WTC11 (cell line): Measurements from ENCODE around the gene NTRK3. TPM values are rescaled to one million over a fixed set of nuclear protein-coding genes. Genes with fewer than 3 reads are reported as not detected.

ENCODE experiments used
- ATAC-seq: fragments of 200-7000 bp; cut with Tn5 transposase; 2 replicates; pipeline ENCODE4 v1.10.0; 2021; ENCODE audit warnings: mild to moderate bottlenecking, moderate library complexity
- CTCF ChIA-PET: fragments of 300-600 bp; sonication (Branson Sonifier 250); formaldehyde crosslinking; loops from one replicate; lab custom pipeline; 2021; ENCODE audit warnings: antibody characterized with exemption; lab: Charles Lee
- POLR2A ChIA-PET: fragments of 350-600 bp; sonication (Branson Sonifier 250); formaldehyde crosslinking; loops from one replicate; lab custom pipeline; 2021; ENCODE audit warnings: antibody characterized with exemption; lab: Charles Lee
- DNase-seq: peaks from one replicate; pipeline ENCODE4 v3.0.0; 2021; ENCODE audit warnings: low spot score
- H3K27ac Mint-ChIP-seq: 2 replicates; pipeline ENCODE4 v1.8.0; 2021; ENCODE audit warnings: mixed read lengths
- H3K27me3 Mint-ChIP-seq: 2 replicates; pipeline ENCODE4 v1.8.0; 2021; ENCODE audit warnings: low read depth, mild to moderate bottlenecking, moderate library complexity, mixed read lengths
- H3K36me3 Mint-ChIP-seq: 2 replicates; pipeline ENCODE4 v1.8.0; 2021; ENCODE audit warnings: mixed read lengths
- H3K4me1 Mint-ChIP-seq: 2 replicates; pipeline ENCODE4 v1.8.0; 2022; ENCODE audit warnings: mixed read lengths
- H3K4me3 Mint-ChIP-seq: 2 replicates; pipeline ENCODE4 v1.8.0; 2021; ENCODE audit warnings: mild to moderate bottlenecking, moderate library complexity, mixed read lengths
- H3K9me3 Mint-ChIP-seq: 2 replicates; pipeline ENCODE4 v1.8.0; 2021; ENCODE audit warnings: mixed read lengths
- AR ChIP-seq: fragments of 250-450 bp; sonication (Bioruptor Pico); IDR thresholded peaks from 2 replicates; pipeline ENCODE4 v1.9.0; 2021; ENCODE audit warnings: mild to moderate bottlenecking
- CBFB ChIP-seq: sonication (generic); formaldehyde crosslinking; IDR thresholded peaks from 2 replicates; pipeline ENCODE4 v1.8.1; 2022; ENCODE audit warnings: mild to moderate bottlenecking, low read depth, missing genetic modification reagents
- E2F5 ChIP-seq: sonication (generic); formaldehyde crosslinking; IDR thresholded peaks from 2 replicates; pipeline ENCODE4 v1.8.1; 2022; ENCODE audit warnings: mild to moderate bottlenecking, moderate library complexity, missing genetic modification reagents
- FOXK1 ChIP-seq: sonication (generic); formaldehyde crosslinking; IDR thresholded peaks from 2 replicates; pipeline ENCODE4 v1.8.0; 2022; ENCODE audit warnings: mild to moderate bottlenecking, moderate library complexity, missing genetic modification reagents
- FOXP1 ChIP-seq: sonication (generic); formaldehyde crosslinking; IDR thresholded peaks from 2 replicates; pipeline ENCODE4 v1.8.0; 2022; ENCODE audit warnings: missing genetic modification reagents, mild to moderate bottlenecking, moderate library complexity, borderline replicate concordance
- GABPB1 ChIP-seq: sonication (generic); formaldehyde crosslinking; IDR thresholded peaks from 2 replicates; pipeline ENCODE4 v1.8.1; 2023; ENCODE audit warnings: mild to moderate bottlenecking, missing genetic modification reagents
- HMGA2 ChIP-seq: fragments of 250-450 bp; sonication (Bioruptor Pico); IDR thresholded peaks from 2 replicates; pipeline ENCODE4 v1.4.0; 2021; ENCODE audit warnings: mild to moderate bottlenecking, moderate library complexity
- HMGXB4 ChIP-seq: sonication (generic); formaldehyde crosslinking; IDR thresholded peaks from 2 replicates; pipeline ENCODE4 v1.8.1; 2023; ENCODE audit warnings: mild to moderate bottlenecking, moderate library complexity, missing genetic modification reagents
- IRF2 ChIP-seq: sonication (generic); formaldehyde crosslinking; IDR thresholded peaks from 2 replicates; pipeline ENCODE4 v1.8.0; 2022; ENCODE audit warnings: low read depth, missing genetic modification reagents, borderline replicate concordance
- MYBL2 ChIP-seq: sonication (generic); formaldehyde crosslinking; IDR thresholded peaks from 2 replicates; pipeline ENCODE4 v1.8.1; 2023; ENCODE audit warnings: mild to moderate bottlenecking, moderate library complexity, missing genetic modification reagents
- NFYB ChIP-seq: sonication (generic); formaldehyde crosslinking; conservative IDR thresholded peaks from 2 replicates; pipeline ENCODE4 v1.8.0; 2022; ENCODE audit warnings: low read depth, missing genetic modification reagents
- PREB ChIP-seq: sonication (generic); formaldehyde crosslinking; IDR thresholded peaks from 2 replicates; pipeline ENCODE4 v1.8.1; 2022; ENCODE audit warnings: mild to moderate bottlenecking, missing genetic modification reagents, moderate library complexity, borderline replicate concordance
- RORB ChIP-seq: fragments of 250-450 bp; sonication (Bioruptor Pico); IDR thresholded peaks from 2 replicates; pipeline ENCODE4 v1.9.0; 2021; ENCODE audit warnings: mild to moderate bottlenecking
- SMAD3 ChIP-seq: sonication (generic); formaldehyde crosslinking; IDR thresholded peaks from 2 replicates; pipeline ENCODE4 v1.8.0; 2022; ENCODE audit warnings: missing genetic modification reagents, mild to moderate bottlenecking, borderline replicate concordance
- TEAD1 ChIP-seq: sonication (generic); formaldehyde crosslinking; IDR thresholded peaks from 2 replicates; pipeline ENCODE4 v1.8.0; 2022; ENCODE audit warnings: mild to moderate bottlenecking, missing genetic modification reagents
- ZNF121 ChIP-seq: sonication (generic); formaldehyde crosslinking; IDR thresholded peaks from 2 replicates; pipeline ENCODE4 v1.8.0; 2023; ENCODE audit warnings: missing genetic modification reagents
- ZNF138 ChIP-seq: sonication (generic); formaldehyde crosslinking; conservative IDR thresholded peaks from 2 replicates; pipeline ENCODE4 v1.8.1; 2022; ENCODE audit warnings: mild to moderate bottlenecking, moderate library complexity, missing genetic modification reagents
- ZNF219 ChIP-seq: sonication (generic); formaldehyde crosslinking; IDR thresholded peaks from 2 replicates; pipeline ENCODE4 v1.8.0; 2023; ENCODE audit warnings: missing genetic modification reagents, mild to moderate bottlenecking, borderline replicate concordance
- ZNF232 ChIP-seq: sonication (generic); formaldehyde crosslinking; IDR thresholded peaks from 2 replicates; pipeline ENCODE4 v1.8.0; 2022; ENCODE audit warnings: mild to moderate bottlenecking, missing genetic modification reagents
- ZNF263 ChIP-seq: sonication (generic); formaldehyde crosslinking; IDR thresholded peaks from 2 replicates; pipeline ENCODE4 v1.8.1; 2022; ENCODE audit warnings: low read depth, mild to moderate bottlenecking, moderate library complexity, missing genetic modification reagents
- ZNF396 ChIP-seq: fragments of 250-450 bp; sonication (Bioruptor Pico); IDR thresholded peaks from 2 replicates; pipeline ENCODE4 v1.8.0; 2021; ENCODE audit warnings: mild to moderate bottlenecking, moderate library complexity, borderline replicate concordance
- ZNF425 ChIP-seq: fragments of 250-450 bp; sonication (Bioruptor Pico); conservative IDR thresholded peaks from 2 replicates; pipeline ENCODE4 v1.9.0; 2021; ENCODE audit warnings: mild to moderate bottlenecking
- ZNF512 ChIP-seq: sonication (generic); formaldehyde crosslinking; IDR thresholded peaks from 2 replicates; pipeline ENCODE4 v1.8.1; 2022; ENCODE audit warnings: missing genetic modification reagents, borderline replicate concordance
- total RNA-seq: library from RNA; stranded (reverse); gene quantifications from 3 replicates; pipeline ENCODE4 v1.2.3, GENCODE V29; 2021

Gene NTRK3
- total RNA-seq, 1 experiment from 2014 or later: 12.3 TPM

GRCh38 chr15:88258093-88258641 lies 1.6 kb upstream of the NTRK3 start:
- DNase-seq (peak; percentile 79), ATAC-seq (peak; percentile 62)
- CTCF ChIA-PET: interaction anchor here (0.8 to 8.4 kb wide), 14 partner anchors 10 to 542 kb away, joined by 3 to 71 read pairs (median 4); no protein-coding TSS in a partner anchor
- H3K27me3 Mint-ChIP-seq: peaks cover 59% of the 10 kb centered on the region
- no peak overlapping the region; the same call in 1 of the 2 replicates for H3K27ac Mint-ChIP-seq
- H3K9me3 Mint-ChIP-seq: peaks cover 3% of the 10 kb centered on the region; the same call in 1 of the 2 replicates
- H3K4me3 Mint-ChIP-seq: peak overlapping the region; percentile 98
- H3K4me1 Mint-ChIP-seq: peaks cover 10% of the 10 kb centered on the region
- no peaks in the 10 kb centered on the region for H3K36me3 Mint-ChIP-seq
- POLR2A ChIA-PET: no interaction called here
- no peak for TF ChIP-seq NFYB (CRISPR knock-in tag)
- TF ChIP-seq GABPB1 (CRISPR knock-in tag): no peak
- no peak for TF ChIP-seq ZNF263 (CRISPR knock-in tag)
- TF ChIP-seq AR (CRISPR knock-in tag): no peak
- 0 out of 2 replicates have a peak, but pooled peaks have one; percentile 61 for TF ChIP-seq HMGXB4 (CRISPR knock-in tag)
- TF ChIP-seq FOXP1: peak; percentile 13; the same call in 1 of the 2 replicates
- no peak for TF ChIP-seq ZNF219
- TF ChIP-seq MYBL2 (CRISPR knock-in tag): no peak
- TF ChIP-seq PREB (CRISPR knock-in tag): no peak
- no peak for TF ChIP-seq ZNF138 (CRISPR knock-in tag)
- no peak for TF ChIP-seq E2F5
- TF ChIP-seq IRF2 (CRISPR knock-in tag): no peak
- no peak for TF ChIP-seq HMGA2 (CRISPR knock-in tag)
- no peak for TF ChIP-seq RORB (CRISPR knock-in tag)
- TF ChIP-seq FOXK1 (CRISPR knock-in tag): no peak
- no peak for TF ChIP-seq ZNF425 (CRISPR knock-in tag)
- TF ChIP-seq CBFB (CRISPR knock-in tag): no peak
- TF ChIP-seq ZNF232: no peak
- TF ChIP-seq SMAD3 (CRISPR knock-in tag): 0 out of 2 replicates have a peak, but pooled peaks have one; percentile 11
- peak; percentile 78; the same call in 1 of the 2 replicates for TF ChIP-seq ZNF396
- TF ChIP-seq TEAD1 (CRISPR knock-in tag): no peak
- TF ChIP-seq ZNF121: no peak
- no peak for TF ChIP-seq ZNF512 (CRISPR knock-in tag)
